HG03575 (cell line): Measurements from ENCODE around the gene TLX1.

Source experiments
- ATAC-seq: cut with Tn5 transposase; IDR thresholded peaks from one replicate; pipeline ENCODE4 v1.9.1; 2021; ENCODE audit not compliant: unreplicated experiment, insufficient number of reproducible peaks, low FRiP score; ENCODE audit errors: extremely low read depth

Gene TLX1

DNA sequence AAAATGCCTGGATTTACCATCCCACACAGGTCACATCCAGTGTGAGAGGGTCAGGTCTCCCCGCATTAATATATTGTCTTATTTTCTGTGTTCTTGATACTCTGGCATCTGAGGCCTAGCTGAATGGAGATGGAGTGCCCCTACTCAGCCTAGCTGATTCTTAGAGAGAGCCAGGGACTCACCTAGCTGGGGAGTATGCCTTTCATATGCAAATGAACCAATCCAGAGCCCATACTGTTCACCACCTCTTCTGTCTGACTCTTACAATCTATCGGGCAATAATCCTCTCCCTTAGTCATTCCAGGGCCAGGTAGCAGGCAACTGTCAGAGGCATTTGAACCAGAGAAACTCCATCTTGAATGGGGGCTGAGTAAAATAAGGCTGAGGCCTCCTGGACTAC lies 51.8 kb downstream of the TLX1 start:
- ATAC-seq = no peak

DNA sequence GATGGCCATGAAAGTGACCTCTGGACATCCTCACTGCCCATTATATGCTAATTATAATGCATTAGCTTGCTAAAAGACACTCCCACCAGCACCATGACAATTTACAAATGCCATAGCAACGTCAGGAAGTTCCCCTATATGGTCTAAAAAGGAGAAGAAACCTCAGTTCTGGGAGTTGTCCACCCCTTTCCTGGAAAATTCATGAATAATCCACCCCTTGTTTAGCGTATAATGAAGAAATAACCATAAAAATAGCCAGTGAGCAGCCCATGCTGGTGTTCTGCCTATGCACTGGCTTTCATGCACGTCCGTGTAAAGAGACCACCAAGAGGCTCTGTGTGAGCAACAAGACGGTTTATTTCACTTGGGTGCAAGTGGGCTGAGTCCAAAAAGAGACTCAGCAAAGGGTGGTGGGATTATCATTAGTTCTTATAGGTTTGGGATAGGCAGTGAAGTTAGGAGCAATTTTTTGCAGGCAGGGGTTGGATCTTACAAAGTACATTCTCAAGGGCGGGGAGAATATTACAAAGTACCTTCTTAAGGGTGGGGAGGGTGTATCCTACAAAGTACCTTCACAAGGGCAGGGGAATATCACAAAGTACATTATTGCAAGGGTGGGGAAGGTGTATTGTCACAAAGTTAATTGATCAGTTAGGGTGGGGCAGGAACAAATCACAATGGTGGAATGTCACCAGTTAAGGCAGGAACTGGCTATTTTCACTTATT lies 52.5 kb downstream of the TLX1 start:
- ATAC-seq = no peak
